Activated naive CD8-positive, alpha-beta T cell (primary cell): Measurements from ENCODE around the gene SEC24A.
"Not testable (repeated sequence)": the region's sequence is repeated elsewhere in the genome, so short reads cannot be mapped to it uniquely, and the experiment has no call there.

Experiments
- H3K27ac Mint-ChIP-seq: one replicate; pipeline ENCODE4 v1.8.0; 2021; ENCODE audit warnings: mixed read lengths
- H3K27me3 Mint-ChIP-seq: one replicate; pipeline ENCODE4 v1.8.0; 2021; ENCODE audit warnings: mixed read lengths
- H3K36me3 Mint-ChIP-seq: one replicate; pipeline ENCODE4 v1.8.0; 2021; ENCODE audit warnings: mixed read lengths
- H3K4me1 Mint-ChIP-seq: one replicate; pipeline ENCODE4 v1.8.0; 2021; ENCODE audit warnings: low read depth, mixed read lengths
- H3K4me3 Mint-ChIP-seq: one replicate; pipeline ENCODE4 v1.8.0; 2021; ENCODE audit warnings: mild to moderate bottlenecking, mixed read lengths
- H3K9me3 Mint-ChIP-seq: one replicate; pipeline ENCODE4 v1.8.0; 2021; ENCODE audit warnings: low read depth, mixed read lengths

The SEC24A gene

GRCh38 chr5:134635366-134635765 is 13.2 kb upstream of the SEC24A start:
- H3K36me3 Mint-ChIP-seq, H3K9me3 Mint-ChIP-seq, H3K27me3 Mint-ChIP-seq: not testable (repeated sequence)
- Mint-ChIP-seq H3K4me3 (peak overlapping the region; percentile 32), H3K27ac (peak overlapping the region; percentile 17), H3K4me1 (peaks cover 13% of the 10 kb centered on the region)

- Mint-ChIP-seq H3K27ac (no peak overlapping the region), H3K27me3 (no peaks in the 10 kb centered on the region), H3K4me1 (peaks cover 5% of the 10 kb centered on the region), H3K36me3 (no peaks in the 10 kb centered on the region), H3K9me3 (no peaks in the 10 kb centered on the region), H3K4me3 (no peak overlapping the region)
Observed at GRCh38 chr5:134637116-134637721, 11.4 kb upstream of the SEC24A start.

GRCh38 chr5:134638760-134639201 is 9.8 kb upstream of the SEC24A start:
- Mint-ChIP-seq H3K27me3 (no peaks in the 10 kb centered on the region), H3K4me3 (no peak overlapping the region), H3K9me3 (no peaks in the 10 kb centered on the region), H3K27ac (no peak overlapping the region), H3K36me3 (no peaks in the 10 kb centered on the region), H3K4me1 (peaks cover 7% of the 10 kb centered on the region)

GRCh38 chr5:134642931-134643530 is 5.6 kb upstream of the SEC24A start:
- no peaks in the 10 kb centered on the region for H3K27me3 Mint-ChIP-seq
- no peak overlapping the region for H3K4me3 Mint-ChIP-seq
- no peaks in the 10 kb centered on the region for H3K9me3 Mint-ChIP-seq
- H3K36me3 Mint-ChIP-seq: no peaks in the 10 kb centered on the region
- H3K27ac Mint-ChIP-seq: no peak overlapping the region
- peaks cover 7% of the 10 kb centered on the region for H3K4me1 Mint-ChIP-seq

- no peaks in the 10 kb centered on the region for H3K36me3 Mint-ChIP-seq
- no peaks in the 10 kb centered on the region for H3K27me3 Mint-ChIP-seq
- H3K9me3 Mint-ChIP-seq: no peaks in the 10 kb centered on the region
- peaks cover 23% of the 10 kb centered on the region for H3K4me1 Mint-ChIP-seq
- peak overlapping the region; percentile 95 for H3K4me3 Mint-ChIP-seq
- peak overlapping the region; percentile 98 for H3K27ac Mint-ChIP-seq
Observed at GRCh38 chr5:134647750-134648424, 698 bp upstream of the SEC24A start.

GRCh38 chr5:134649163-134649835 is 714 bp downstream of the SEC24A start:
- no peaks in the 10 kb centered on the region for H3K9me3 Mint-ChIP-seq
- peak overlapping the region; percentile 98 for H3K27ac Mint-ChIP-seq
- H3K4me3 Mint-ChIP-seq: peak overlapping the region; percentile 95
- H3K27me3 Mint-ChIP-seq: no peaks in the 10 kb centered on the region
- H3K36me3 Mint-ChIP-seq: no peaks in the 10 kb centered on the region
- H3K4me1 Mint-ChIP-seq: peaks cover 22% of the 10 kb centered on the region

- Mint-ChIP-seq H3K4me3 (peak overlapping the region; percentile 95), H3K4me1 (peaks cover 27% of the 10 kb centered on the region)
- not testable (repeated sequence) for H3K27me3 Mint-ChIP-seq, H3K27ac Mint-ChIP-seq, H3K9me3 Mint-ChIP-seq, H3K36me3 Mint-ChIP-seq
Observed at GRCh38 chr5:134650660-134651059, 2.1 kb downstream of the SEC24A start.

GRCh38 chr5:134651531-134651930 is 2.9 kb downstream of the SEC24A start:
- H3K27ac Mint-ChIP-seq: no peak overlapping the region
- peaks cover 28% of the 10 kb centered on the region for H3K4me1 Mint-ChIP-seq
- H3K27me3 Mint-ChIP-seq: no peaks in the 10 kb centered on the region
- no peaks in the 10 kb centered on the region for H3K9me3 Mint-ChIP-seq
- no peaks in the 10 kb centered on the region for H3K36me3 Mint-ChIP-seq
- H3K4me3 Mint-ChIP-seq: peak overlapping the region; percentile 38

- Mint-ChIP-seq H3K4me3 (no peak overlapping the region), H3K27ac (no peak overlapping the region), H3K36me3 (peaks cover 3% of the 10 kb centered on the region), H3K4me1 (peaks cover 28% of the 10 kb centered on the region), H3K27me3 (no peaks in the 10 kb centered on the region), H3K9me3 (no peaks in the 10 kb centered on the region)
Observed at GRCh38 chr5:134656690-134657089, 8.1 kb downstream of the SEC24A start.

- Mint-ChIP-seq H3K36me3 (peaks cover 3% of the 10 kb centered on the region), H3K9me3 (no peaks in the 10 kb centered on the region)
Observed at GRCh38 chr5:134659456-134659855, 10.9 kb downstream of the SEC24A start.

GRCh38 chr5:134659922-134660321 is 11.3 kb downstream of the SEC24A start:
- Mint-ChIP-seq H3K36me3 (peaks cover 3% of the 10 kb centered on the region), H3K4me3 (no peak overlapping the region), H3K4me1 (peaks cover 30% of the 10 kb centered on the region), H3K27ac (no peak overlapping the region), H3K9me3 (no peaks in the 10 kb centered on the region), H3K27me3 (no peaks in the 10 kb centered on the region)

More at GRCh38 chr5:134659456-134659855, 10.9 kb downstream of the SEC24A start:
- Mint-ChIP-seq H3K27me3 (no peaks in the 10 kb centered on the region), H3K27ac (no peak overlapping the region), H3K4me1 (peaks cover 32% of the 10 kb centered on the region), H3K4me3 (no peak overlapping the region)

- H3K27ac Mint-ChIP-seq: no peak overlapping the region
- no peaks in the 10 kb centered on the region for H3K27me3 Mint-ChIP-seq
- peaks cover 3% of the 10 kb centered on the region for H3K36me3 Mint-ChIP-seq
Observed at GRCh38 chr5:134662971-134663370, 14.4 kb downstream of the SEC24A start.

GRCh38 chr5:134664448-134664847 is 15.9 kb downstream of the SEC24A start:
- no peak overlapping the region for H3K27ac Mint-ChIP-seq
- H3K4me3 Mint-ChIP-seq: no peak overlapping the region
- peaks cover 3% of the 10 kb centered on the region for H3K36me3 Mint-ChIP-seq
- peaks cover 19% of the 10 kb centered on the region for H3K4me1 Mint-ChIP-seq
- no peaks in the 10 kb centered on the region for H3K27me3 Mint-ChIP-seq
- no peaks in the 10 kb centered on the region for H3K9me3 Mint-ChIP-seq

More at GRCh38 chr5:134662971-134663370, 14.4 kb downstream of the SEC24A start:
- peaks cover 28% of the 10 kb centered on the region for H3K4me1 Mint-ChIP-seq
- no peak overlapping the region for H3K4me3 Mint-ChIP-seq
- no peaks in the 10 kb centered on the region for H3K9me3 Mint-ChIP-seq

- H3K27me3 Mint-ChIP-seq, H3K4me1 Mint-ChIP-seq, H3K36me3 Mint-ChIP-seq: not testable (repeated sequence)
Observed at GRCh38 chr5:134673546-134673945, 25.0 kb downstream of the SEC24A start.

GRCh38 chr5:134677357-134677756 is 28.8 kb downstream of the SEC24A start:
- not testable (repeated sequence) for H3K9me3 Mint-ChIP-seq, H3K27ac Mint-ChIP-seq, H3K36me3 Mint-ChIP-seq, H3K4me3 Mint-ChIP-seq, H3K4me1 Mint-ChIP-seq, H3K27me3 Mint-ChIP-seq

More at GRCh38 chr5:134673546-134673945, 25.0 kb downstream of the SEC24A start:
- H3K27ac Mint-ChIP-seq, H3K9me3 Mint-ChIP-seq, H3K4me3 Mint-ChIP-seq: not testable (repeated sequence)
